GM21825 (cell line): ENCODE measurements around the gene FBXO4.
"Not testable (repeated sequence)": the region's sequence is repeated elsewhere in the genome, so short reads cannot be mapped to it uniquely, and the experiment has no call there.

Source experiments
- ATAC-seq: cut with Tn5 transposase; IDR thresholded peaks from one replicate; pipeline ENCODE4 v1.9.1; 2021; ENCODE audit warnings: mild to moderate bottlenecking, moderate library complexity; ENCODE audit not compliant: unreplicated experiment

Gene FBXO4

GRCh38 chr5:41921874-41922273 is 3.2 kb upstream of the FBXO4 start:
- no peak for ATAC-seq

- no peak for ATAC-seq
Measured at GRCh38 chr5:41924526-41924871, 582 bp upstream of the FBXO4 start.

GRCh38 chr5:41925555-41925951 is 472 bp downstream of the FBXO4 start:
- ATAC-seq: peak; percentile 20

- no peak for ATAC-seq
Measured at GRCh38 chr5:41927604-41928003, 2.5 kb downstream of the FBXO4 start.

GRCh38 chr5:41929035-41929434 is 4.0 kb downstream of the FBXO4 start:
- no peak for ATAC-seq

GRCh38 chr5:41932770-41933169 is 7.7 kb downstream of the FBXO4 start:
- no peak for ATAC-seq

- ATAC-seq: no peak
Measured at GRCh38 chr5:41935544-41935943, 10.5 kb downstream of the FBXO4 start.

GRCh38 chr5:41940641-41941040 is 15.6 kb downstream of the FBXO4 start:
- ATAC-seq: no peak

- ATAC-seq: not testable (repeated sequence)
Measured at GRCh38 chr5:41945332-41945955, 20.4 kb downstream of the FBXO4 start.

DNA sequence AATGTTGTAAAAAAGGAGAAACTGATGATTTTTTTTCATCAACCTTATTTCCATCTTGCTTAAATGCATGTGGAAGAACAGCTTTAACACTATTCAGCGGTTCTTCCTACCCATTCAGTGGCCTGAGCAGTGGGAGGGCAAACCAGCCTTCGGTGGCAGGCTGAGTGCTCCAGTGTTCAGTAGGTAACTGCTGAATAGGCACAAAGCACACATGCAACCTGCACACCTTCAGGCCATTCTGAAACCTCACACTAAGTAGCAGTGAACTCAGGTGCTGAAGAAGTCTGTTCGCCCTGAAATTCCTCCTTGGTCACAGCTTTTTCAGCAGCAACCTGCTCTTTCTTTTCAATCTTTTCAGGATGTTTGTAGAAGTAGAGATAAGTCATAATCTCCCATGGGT is 26.1 kb downstream of the FBXO4 start:
- no peak for ATAC-seq

DNA sequence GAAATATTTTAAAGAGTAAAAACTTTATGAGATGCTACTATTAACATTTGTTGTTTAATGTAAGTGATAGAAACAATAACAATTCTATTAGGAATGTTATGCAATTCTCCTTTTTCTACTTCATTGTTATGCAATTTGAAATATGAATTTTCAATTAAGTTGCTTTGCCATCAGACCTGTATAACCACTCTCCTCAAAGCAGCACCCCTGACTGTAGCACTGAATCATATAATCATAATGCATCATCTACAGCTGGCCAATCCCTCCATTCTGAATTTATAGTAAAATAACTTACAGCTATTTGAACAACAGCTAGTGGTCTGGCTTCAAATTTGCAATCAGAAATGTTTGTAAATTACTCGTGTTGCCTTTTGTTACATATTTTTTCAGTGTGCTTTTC is 29.2 kb downstream of the FBXO4 start:
- no peak for ATAC-seq

- ATAC-seq: no peak
Measured at GRCh38 chr5:41955432-41956024, 30.4 kb downstream of the FBXO4 start.

GRCh38 chr5:41956943-41957342 is 31.9 kb downstream of the FBXO4 start:
- ATAC-seq: no peak

- ATAC-seq: no peak
Measured at GRCh38 chr5:41960481-41960880, 35.4 kb downstream of the FBXO4 start.

DNA sequence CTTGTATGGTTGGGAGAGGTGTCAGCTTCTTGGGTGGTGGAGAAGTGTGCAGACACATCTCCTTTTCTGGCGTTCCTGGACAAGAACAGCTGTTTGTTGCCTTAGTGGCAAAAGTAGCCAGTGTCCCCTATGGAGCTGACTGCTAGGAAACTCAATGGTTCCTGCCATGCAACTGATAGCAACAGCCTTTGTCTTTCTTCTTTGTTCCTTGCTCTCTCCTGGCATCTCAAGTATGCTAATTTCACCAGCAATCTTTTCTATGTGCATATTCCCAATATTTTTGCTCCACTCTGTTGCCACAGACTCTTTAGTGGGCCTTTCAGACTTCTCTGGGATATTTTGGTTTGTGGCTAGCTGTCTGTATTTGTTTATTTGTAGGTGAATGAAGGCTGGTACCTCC is 36.7 kb downstream of the FBXO4 start:
- ATAC-seq: no peak

DNA sequence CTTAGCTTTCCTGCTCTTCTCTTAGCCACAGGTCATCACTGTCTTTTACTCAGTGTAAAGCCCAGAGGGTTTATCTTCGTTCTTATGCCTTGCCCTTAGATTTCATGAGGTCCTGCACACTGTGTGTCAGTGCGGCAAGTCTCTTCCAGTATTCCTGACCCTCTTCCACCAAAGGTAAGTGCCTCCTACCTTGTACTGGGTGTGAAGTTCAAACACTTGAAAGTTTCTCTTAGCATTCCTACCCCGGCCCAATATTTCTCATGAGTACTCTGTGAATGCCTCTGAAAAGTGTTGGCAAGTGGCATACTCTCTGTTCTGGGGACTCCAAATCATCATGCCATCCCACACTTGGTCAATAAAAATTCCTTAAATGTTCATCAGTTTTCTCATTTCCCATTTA is 37.4 kb downstream of the FBXO4 start:
- ATAC-seq: no peak

- no peak for ATAC-seq
Measured at GRCh38 chr5:41966401-41967105, 41.5 kb downstream of the FBXO4 start.

DNA sequence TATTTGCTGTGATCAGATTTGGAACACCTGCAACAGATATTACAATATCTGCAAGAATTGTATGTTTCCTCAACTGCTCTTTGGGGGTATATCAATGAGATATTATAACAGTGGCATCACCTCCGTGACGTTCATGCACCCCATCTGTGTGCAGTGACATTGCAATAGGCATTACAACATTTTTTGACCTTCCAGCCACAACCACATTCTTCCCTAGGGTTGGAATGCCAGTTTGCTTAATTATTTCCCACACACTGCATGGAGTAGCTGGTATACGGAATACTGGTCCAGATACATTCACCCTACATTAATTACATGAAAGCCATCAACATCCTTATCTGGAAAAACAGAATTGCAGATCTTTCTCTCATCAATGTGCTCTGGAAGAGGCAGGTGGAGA is 42.3 kb downstream of the FBXO4 start:
- ATAC-seq: no peak

- no peak for ATAC-seq
Measured at GRCh38 chr5:41968153-41968723, 43.2 kb downstream of the FBXO4 start.

- ATAC-seq: no peak
Measured at GRCh38 chr5:41973087-41973486, 48.0 kb downstream of the FBXO4 start.

- ATAC-seq: no peak
Measured at GRCh38 chr5:41973887-41974286, 48.8 kb downstream of the FBXO4 start.

DNA sequence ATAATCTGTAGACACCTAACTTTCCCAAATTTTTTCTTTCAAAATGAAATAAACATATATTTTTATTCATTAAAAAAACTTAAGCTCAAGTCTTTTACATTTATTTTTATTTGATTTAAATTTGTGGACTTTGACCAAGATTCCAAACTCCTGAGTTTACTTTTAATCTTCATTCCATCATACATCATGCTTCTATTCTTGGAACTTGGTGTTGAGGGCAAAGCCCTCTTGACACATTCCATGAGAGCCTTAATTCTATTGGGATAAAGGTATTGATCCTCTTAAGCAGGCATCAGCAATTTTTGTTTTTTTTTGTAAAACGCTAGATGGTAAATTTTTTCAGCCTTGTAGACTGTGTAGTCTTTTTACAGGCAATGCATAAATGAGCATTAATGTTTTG is 53.6 kb downstream of the FBXO4 start:
- no peak for ATAC-seq
